Activated T-cell treated with anti-CD3 and anti-CD28 coated beads, Interleukin-2, amount 50 U/mL, for 4 hours (primary cell): ENCODE data around the gene PIK3C2G. TPM values are rescaled to one million over a fixed set of nuclear protein-coding genes. Genes with fewer than 3 reads are reported as not detected.

Source experiments
- ATAC-seq, 2 donors: fragments of 200-7000 bp; cut with Tn5 transposase; one replicate each; pipeline ENCODE4 v1.10.0; 2021
- DNase-seq: peaks from one replicate; pipeline ENCODE4 v3.0.0-alpha.2; 2020
- H3K27me3 Mint-ChIP-seq: one replicate; pipeline ENCODE4 v1.8.0; 2021; ENCODE audit warnings: low read depth, mixed read lengths
- H3K36me3 Mint-ChIP-seq: one replicate; pipeline ENCODE4 v1.8.0; 2022; ENCODE audit warnings: mixed read lengths; ENCODE audit not compliant: insufficient read depth
- H3K4me1 Mint-ChIP-seq: one replicate; pipeline ENCODE4 v1.8.0; 2021; ENCODE audit warnings: low read depth, mixed read lengths
- H3K4me3 Mint-ChIP-seq: one replicate; pipeline ENCODE4 v1.8.0; 2021; ENCODE audit warnings: mild to moderate bottlenecking, moderate library complexity, mixed read lengths
- H3K9me3 Mint-ChIP-seq: one replicate; pipeline ENCODE4 v1.8.0; 2021; ENCODE audit warnings: mixed read lengths
- total RNA-seq, 3 donors: library from RNA; stranded (reverse); gene quantifications; one replicate each; pipeline ENCODE4 v1.2.1, GENCODE V29; 2021

PIK3C2G gene
- total RNA-seq, 3 donors from 2014 or later, result not detected

DNA sequence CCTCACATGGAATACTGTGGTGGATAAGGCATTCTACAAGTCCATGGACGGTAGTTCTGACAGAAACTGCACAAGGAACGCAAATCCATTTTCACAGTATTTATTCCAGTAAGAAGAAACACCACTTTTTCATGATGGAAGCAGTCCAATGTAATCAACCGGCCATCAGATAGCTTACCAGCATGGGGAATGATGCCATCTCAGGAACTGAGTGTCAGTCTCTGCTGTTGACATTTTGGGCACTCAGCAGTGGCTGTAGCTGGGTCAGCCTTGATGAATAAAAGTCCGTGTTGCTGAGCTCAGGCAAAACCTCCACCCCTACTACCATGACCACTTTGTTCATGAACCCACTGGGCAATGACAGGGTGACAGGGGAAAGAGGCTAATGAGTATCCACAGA, 373.1 kb downstream of the PIK3C2G start:
- DNase-seq (no peak), ATAC-seq (no peak)
- Mint-ChIP-seq H3K4me1 (no peaks in the 10 kb centered on the region), H3K9me3 (peaks cover 4% of the 10 kb centered on the region), H3K4me3 (no peak overlapping the region), H3K27me3 (no peaks in the 10 kb centered on the region), H3K36me3 (no peaks in the 10 kb centered on the region)

GRCh38 chr12:18640321-18640955, 379.1 kb downstream of the PIK3C2G start:
- no peak for DNase-seq
- ATAC-seq, result no peak
- no peaks in the 10 kb centered on the region for H3K36me3 Mint-ChIP-seq
- H3K4me1 Mint-ChIP-seq, result no peaks in the 10 kb centered on the region
- no peaks in the 10 kb centered on the region for H3K27me3 Mint-ChIP-seq
- H3K4me3 Mint-ChIP-seq, result no peak overlapping the region
- H3K9me3 Mint-ChIP-seq, result peaks cover 4% of the 10 kb centered on the region

- H3K36me3 Mint-ChIP-seq, result no peaks in the 10 kb centered on the region
- H3K4me3 Mint-ChIP-seq, result no peak overlapping the region
- no peaks in the 10 kb centered on the region for H3K27me3 Mint-ChIP-seq
- ATAC-seq (no peak), DNase-seq (no peak)
- no peaks in the 10 kb centered on the region for H3K9me3 Mint-ChIP-seq
- H3K4me1 Mint-ChIP-seq, result no peaks in the 10 kb centered on the region
Measured at GRCh38 chr12:18643681-18644080, 382.4 kb downstream of the PIK3C2G start.

DNA sequence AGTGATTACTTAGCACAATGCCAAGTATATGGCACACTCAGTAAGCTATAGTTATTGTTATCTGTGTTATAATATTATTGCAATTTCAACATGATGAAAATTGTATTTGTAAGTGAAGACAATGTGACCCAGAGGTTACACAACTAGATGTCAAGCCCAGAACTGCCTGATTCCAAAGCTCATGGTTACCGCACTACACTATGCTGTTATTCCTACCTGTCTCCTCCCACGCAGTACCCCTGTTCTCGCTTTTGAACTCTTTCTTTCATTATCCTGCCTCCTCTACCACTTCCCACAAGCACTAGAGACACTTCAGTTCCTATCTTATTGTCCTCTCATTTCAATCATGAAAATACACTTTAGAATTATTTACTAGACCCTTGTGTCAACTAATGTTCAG, 383.2 kb downstream of the PIK3C2G start:
- no peak for DNase-seq
- Mint-ChIP-seq H3K4me3 (no peak overlapping the region), H3K4me1 (no peaks in the 10 kb centered on the region), H3K36me3 (no peaks in the 10 kb centered on the region), H3K9me3 (no peaks in the 10 kb centered on the region), H3K27me3 (no peaks in the 10 kb centered on the region)
- ATAC-seq, result no peak

DNA sequence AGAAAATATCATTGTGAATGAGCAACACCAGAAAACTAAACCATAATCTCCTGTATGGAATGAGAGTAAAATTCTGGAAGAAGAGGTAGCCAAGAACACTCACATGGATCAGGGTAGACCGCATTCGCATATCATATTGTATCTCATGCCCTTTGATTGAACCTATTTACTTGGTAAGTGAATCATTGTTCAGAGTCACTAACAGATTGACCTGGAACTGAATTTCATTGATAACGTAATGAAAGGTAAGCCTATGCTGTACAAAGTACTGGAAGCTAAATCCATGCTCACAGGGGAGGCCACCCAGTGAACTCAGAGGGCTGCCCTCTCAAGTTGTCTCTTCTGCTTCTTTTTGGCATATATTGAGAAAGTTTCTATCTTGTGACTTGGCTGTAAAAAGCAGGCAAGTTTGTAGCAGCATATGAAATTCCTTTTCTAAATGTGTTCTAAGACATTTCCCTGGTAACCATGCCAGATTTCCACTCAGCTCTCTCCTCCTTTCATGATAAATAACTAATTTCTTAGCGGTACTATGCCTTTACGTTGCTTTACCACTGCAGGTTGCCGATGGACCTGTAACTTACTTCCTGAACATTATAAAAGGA, 385.1 kb downstream of the PIK3C2G start:
- DNase-seq (no peak), ATAC-seq (no peak)
- Mint-ChIP-seq H3K4me1 (no peaks in the 10 kb centered on the region), H3K4me3 (no peak overlapping the region), H3K36me3 (no peaks in the 10 kb centered on the region), H3K27me3 (no peaks in the 10 kb centered on the region), H3K9me3 (no peaks in the 10 kb centered on the region)

GRCh38 chr12:18651525-18651924, 390.2 kb downstream of the PIK3C2G start:
- no peaks in the 10 kb centered on the region for H3K4me1 Mint-ChIP-seq
- H3K36me3 Mint-ChIP-seq, result no peaks in the 10 kb centered on the region
- no peak for ATAC-seq

GRCh38 chr12:18652596-18652995, 391.3 kb downstream of the PIK3C2G start:
- H3K27me3 Mint-ChIP-seq, result no peaks in the 10 kb centered on the region
- no peak for ATAC-seq
- no peak overlapping the region for H3K4me3 Mint-ChIP-seq
- H3K4me1 Mint-ChIP-seq, result no peaks in the 10 kb centered on the region
- no peaks in the 10 kb centered on the region for H3K36me3 Mint-ChIP-seq
- peaks cover 13% of the 10 kb centered on the region for H3K9me3 Mint-ChIP-seq
- no peak for DNase-seq

More at GRCh38 chr12:18651525-18651924, 390.2 kb downstream of the PIK3C2G start:
- H3K27me3 Mint-ChIP-seq, result no peaks in the 10 kb centered on the region
- H3K4me3 Mint-ChIP-seq, result no peak overlapping the region
- peaks cover 2% of the 10 kb centered on the region for H3K9me3 Mint-ChIP-seq
- DNase-seq, result no peak

DNA sequence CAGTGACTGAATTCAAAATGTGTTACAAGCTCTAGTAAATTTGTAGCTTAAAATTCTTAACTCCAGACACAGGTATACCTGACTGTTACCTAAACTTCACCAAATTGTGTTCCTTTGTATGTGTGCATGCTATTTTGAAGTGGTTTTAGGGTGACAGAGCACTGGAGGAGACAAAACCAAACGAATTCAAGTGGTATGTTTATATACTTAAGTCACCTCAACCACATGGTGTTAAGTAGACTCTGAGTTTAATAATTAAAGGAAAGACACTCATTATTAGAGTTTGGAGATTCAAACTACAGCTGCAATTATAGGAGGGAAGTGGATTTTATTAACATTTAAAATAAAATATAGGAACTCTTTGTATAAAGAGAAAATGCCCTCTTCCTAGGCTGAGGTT, 392.1 kb downstream of the PIK3C2G start:
- DNase-seq (no peak), ATAC-seq (no peak)
- H3K27me3 Mint-ChIP-seq, result no peaks in the 10 kb centered on the region
- H3K4me1 Mint-ChIP-seq, result no peaks in the 10 kb centered on the region
- H3K4me3 Mint-ChIP-seq, result no peak overlapping the region
- H3K36me3 Mint-ChIP-seq, result no peaks in the 10 kb centered on the region
- H3K9me3 Mint-ChIP-seq, result peaks cover 21% of the 10 kb centered on the region

GRCh38 chr12:18655351-18655750, 394.0 kb downstream of the PIK3C2G start:
- no peak overlapping the region for H3K4me3 Mint-ChIP-seq
- H3K36me3 Mint-ChIP-seq, result no peaks in the 10 kb centered on the region
- DNase-seq (no peak), ATAC-seq (no peak)
- no peaks in the 10 kb centered on the region for H3K27me3 Mint-ChIP-seq
- H3K9me3 Mint-ChIP-seq, result peaks cover 24% of the 10 kb centered on the region
- H3K4me1 Mint-ChIP-seq, result no peaks in the 10 kb centered on the region

DNA sequence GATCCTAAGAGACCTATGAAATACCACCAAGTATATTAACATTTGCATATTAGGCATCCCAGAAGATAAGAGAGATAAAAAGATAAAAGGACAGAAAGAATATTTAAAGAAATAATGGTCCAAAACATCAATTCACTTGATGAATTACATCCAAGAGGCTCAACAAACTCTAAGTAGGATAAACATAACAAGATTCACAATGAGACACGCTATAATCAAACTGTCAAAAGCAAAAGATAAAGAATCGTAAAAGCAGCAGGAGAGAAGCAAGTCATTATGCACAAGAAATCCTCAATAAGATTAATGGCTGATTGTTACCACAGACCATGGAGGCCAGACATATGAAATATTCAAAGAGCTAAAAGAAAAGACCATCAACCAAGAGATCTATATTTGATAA, 396.9 kb downstream of the PIK3C2G start:
- no peaks in the 10 kb centered on the region for H3K4me1 Mint-ChIP-seq
- no peak for ATAC-seq
- no peak overlapping the region for H3K4me3 Mint-ChIP-seq
- no peak for DNase-seq
- H3K27me3 Mint-ChIP-seq, result no peaks in the 10 kb centered on the region
- H3K9me3 Mint-ChIP-seq, result peaks cover 38% of the 10 kb centered on the region
- H3K36me3 Mint-ChIP-seq, result no peaks in the 10 kb centered on the region

- no peak overlapping the region for H3K4me3 Mint-ChIP-seq
- ATAC-seq (no peak), DNase-seq (no peak)
- H3K9me3 Mint-ChIP-seq, result peaks cover 40% of the 10 kb centered on the region
- H3K27me3 Mint-ChIP-seq, result no peaks in the 10 kb centered on the region
- H3K4me1 Mint-ChIP-seq, result no peaks in the 10 kb centered on the region
- no peaks in the 10 kb centered on the region for H3K36me3 Mint-ChIP-seq
Measured at GRCh38 chr12:18658829-18659228, 397.5 kb downstream of the PIK3C2G start.

DNA sequence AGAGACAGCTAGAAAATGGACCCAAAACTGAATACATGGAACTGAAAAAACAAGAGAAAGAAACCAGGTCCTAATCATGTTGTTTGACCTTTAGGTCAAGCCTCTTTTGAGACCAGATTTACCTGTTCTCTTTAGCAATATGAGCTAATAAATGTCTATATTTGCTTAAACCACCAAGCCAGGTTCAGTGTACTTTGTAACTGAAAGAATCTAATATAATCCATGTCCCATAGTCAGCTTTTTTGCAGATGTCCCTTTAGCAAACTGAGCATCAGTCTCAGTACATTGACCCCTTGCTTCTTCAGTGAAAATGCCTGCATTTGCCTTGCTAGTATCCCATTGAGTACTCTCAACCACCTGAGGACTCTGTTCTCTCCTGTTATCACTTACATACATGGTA, 414.8 kb downstream of the PIK3C2G start:
- DNase-seq, result no peak
- no peaks in the 10 kb centered on the region for H3K4me1 Mint-ChIP-seq
- no peaks in the 10 kb centered on the region for H3K36me3 Mint-ChIP-seq
- H3K27me3 Mint-ChIP-seq, result no peaks in the 10 kb centered on the region
- H3K4me3 Mint-ChIP-seq, result no peak overlapping the region
- peaks cover 3% of the 10 kb centered on the region for H3K9me3 Mint-ChIP-seq
- ATAC-seq, result no peak

- H3K36me3 Mint-ChIP-seq, result no peaks in the 10 kb centered on the region
- ATAC-seq, result no peak
- H3K27me3 Mint-ChIP-seq, result no peaks in the 10 kb centered on the region
- H3K9me3 Mint-ChIP-seq, result peaks cover 3% of the 10 kb centered on the region
- no peaks in the 10 kb centered on the region for H3K4me1 Mint-ChIP-seq
- no peak for DNase-seq
- no peak overlapping the region for H3K4me3 Mint-ChIP-seq
Measured at GRCh38 chr12:18676996-18677588, 415.8 kb downstream of the PIK3C2G start.

DNA sequence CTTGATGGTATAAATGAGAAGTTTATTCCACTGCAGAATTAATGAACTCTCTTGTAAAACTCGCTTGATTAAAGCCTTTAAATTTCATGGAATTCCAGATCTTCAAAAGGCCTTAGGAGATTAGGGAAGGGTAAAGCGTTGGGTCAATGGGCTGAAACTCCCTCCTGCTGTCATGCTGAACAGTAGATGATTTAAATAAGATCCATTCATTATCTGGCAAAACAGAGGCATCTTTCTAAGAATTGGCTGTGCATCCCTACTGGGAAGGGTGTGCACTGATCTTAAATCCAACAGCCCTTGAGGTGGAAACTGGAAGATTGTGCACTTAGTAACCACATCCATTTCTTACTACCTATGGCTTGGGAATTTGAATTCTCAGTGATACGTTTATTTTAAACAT, 420.5 kb downstream of the PIK3C2G start:
- DNase-seq, result no peak
- no peaks in the 10 kb centered on the region for H3K9me3 Mint-ChIP-seq
- H3K36me3 Mint-ChIP-seq, result no peaks in the 10 kb centered on the region
- no peak overlapping the region for H3K4me3 Mint-ChIP-seq
- ATAC-seq, result no peak
- no peaks in the 10 kb centered on the region for H3K27me3 Mint-ChIP-seq
- no peaks in the 10 kb centered on the region for H3K4me1 Mint-ChIP-seq

GRCh38 chr12:18683327-18684013, 422.2 kb downstream of the PIK3C2G start:
- DNase-seq (no peak), ATAC-seq (no peak)
- Mint-ChIP-seq H3K4me1 (no peaks in the 10 kb centered on the region), H3K36me3 (no peaks in the 10 kb centered on the region), H3K9me3 (no peaks in the 10 kb centered on the region), H3K27me3 (no peaks in the 10 kb centered on the region), H3K4me3 (no peak overlapping the region)
